HepG2 (cell line): ENCODE measurements around the gene PSENEN. TPM values are rescaled to one million over a fixed set of nuclear protein-coding genes. Genes with fewer than 3 reads are reported as not detected.

Source experiments
- ETV5 ChIP-seq: IDR thresholded peaks from 2 replicates; pipeline ENCODE4 v1.6.1; 2018; ENCODE audit warnings: missing biosample characterization, missing genetic modification reagents, inconsistent platforms, borderline replicate concordance
- FOSL2 ChIP-seq: sonication (generic); formaldehyde crosslinking; IDR thresholded peaks from 2 replicates; pipeline ENCODE4 v1.4.0; 2020; ENCODE audit warnings: missing genetic modification reagents
- HCFC1 ChIP-seq: fragments of 150-350 bp; IDR thresholded peaks from 2 replicates; pipeline ENCODE4 v1.6.1; 2014; ENCODE audit warnings: low read depth, low read length
- HDAC1 ChIP-seq: sonication (generic); formaldehyde crosslinking; IDR thresholded peaks from 2 replicates; pipeline ENCODE4 v1.5.1; 2020; ENCODE audit warnings: mild to moderate bottlenecking, missing genetic modification reagents
- RBM39 ChIP-seq: fragments of 200-400 bp; formaldehyde crosslinking; IDR thresholded peaks from one replicate; pipeline ENCODE4 v1.6.1; 2018; ENCODE audit warnings: antibody characterized with exemption, mild to moderate bottlenecking, low read depth, low read length; ENCODE audit not compliant: poor library complexity, severe bottlenecking
- THYN1 ChIP-seq: sonication (generic); formaldehyde crosslinking; IDR thresholded peaks from 2 replicates; pipeline ENCODE4 v1.8.1; 2023; ENCODE audit warnings: low read depth, mild to moderate bottlenecking, moderate library complexity, missing genetic modification reagents, borderline replicate concordance
- TP53 ChIP-seq: sonication (generic); formaldehyde crosslinking; conservative IDR thresholded peaks from 2 replicates; pipeline ENCODE4 v1.4.0; 2020; ENCODE audit warnings: missing genetic modification reagents
- ZBTB33 ChIP-seq: sonication (generic); formaldehyde crosslinking; IDR thresholded peaks from 2 replicates; pipeline ENCODE4 v1.4.0; 2020; ENCODE audit warnings: missing genetic modification reagents
- ZNF558 ChIP-seq: sonication (generic); formaldehyde crosslinking; IDR thresholded peaks from 2 replicates; pipeline ENCODE4 v1.9.0; 2022; ENCODE audit warnings: mild to moderate bottlenecking, missing genetic modification reagents, borderline replicate concordance
- polyA plus RNA-seq, 8 experiments: library from polyadenylated mRNA; depleted of rRNA in 3 of 8; stranded (reverse) in 7 of 8; unstranded in 1 of 8; fragments of >200 nt; fragmentation: Illumina TruSeq in 4 of 8; extraction: Trizol in 4 of 8; gene quantifications; 2 replicates each; pipeline versions ENCODE4 v1.2.1 to v1.2.3, GENCODE V29; 2011 to 2016; ENCODE audit warnings: low read depth in 4 of 8, missing spikeins in 1 of 8, mixed read lengths in 1 of 8; ENCODE audit not compliant: insufficient read depth in 1 of 8
- total RNA-seq, 5 experiments: library from RNA; depleted of rRNA; stranded (reverse); fragments of >200 nt; fragmentation: Illumina TruSeq; extraction: Trizol; gene quantifications; 2 replicates each; pipeline ENCODE4 v1.2.3, GENCODE V29; 2016; ENCODE audit warnings: low read depth in 1 of 5
- TF ChIP-seq, protein P1 (sequence below), 2 experiments: sonication (generic) in 1 of 2; formaldehyde crosslinking in 1 of 2; IDR thresholded peaks; 2 replicates each; pipeline versions ENCODE4 v1.6.1 to v1.9.0; 2014 to 2022; ENCODE audit warnings: antibody characterized with exemption in 1 of 2, borderline replicate concordance in 1 of 2, inconsistent platforms in 1 of 2, low read depth in 1 of 2, missing genetic modification reagents in 1 of 2
- TF ChIP-seq, protein P2 (sequence below): IDR thresholded peaks from 2 replicates; pipeline ENCODE4 v1.6.1; 2016; ENCODE audit warnings: low read depth, control low read depth
- TF ChIP-seq, protein P3 (sequence below): sonication (generic); formaldehyde crosslinking; IDR thresholded peaks from 2 replicates; pipeline ENCODE4 v1.8.0; 2022; ENCODE audit warnings: low read depth, missing genetic modification reagents
- TF ChIP-seq, protein P4 (sequence below): sonication (generic); formaldehyde crosslinking; IDR thresholded peaks from 2 replicates; pipeline ENCODE4 v1.8.1; 2023; ENCODE audit warnings: missing genetic modification reagents, mild to moderate bottlenecking, borderline replicate concordance
- TF ChIP-seq, protein P5 (sequence below): fragments of 450-650 bp; IDR thresholded peaks from 2 replicates; pipeline ENCODE4 v1.6.1; 2016

PSENEN gene
- total and polyA plus RNA-seq, 2 of the 13 experiments (the other 11 are each of a cell fraction or from before 2014, with no cell fraction given), result 16.9 to 34.2 TPM

DNA sequence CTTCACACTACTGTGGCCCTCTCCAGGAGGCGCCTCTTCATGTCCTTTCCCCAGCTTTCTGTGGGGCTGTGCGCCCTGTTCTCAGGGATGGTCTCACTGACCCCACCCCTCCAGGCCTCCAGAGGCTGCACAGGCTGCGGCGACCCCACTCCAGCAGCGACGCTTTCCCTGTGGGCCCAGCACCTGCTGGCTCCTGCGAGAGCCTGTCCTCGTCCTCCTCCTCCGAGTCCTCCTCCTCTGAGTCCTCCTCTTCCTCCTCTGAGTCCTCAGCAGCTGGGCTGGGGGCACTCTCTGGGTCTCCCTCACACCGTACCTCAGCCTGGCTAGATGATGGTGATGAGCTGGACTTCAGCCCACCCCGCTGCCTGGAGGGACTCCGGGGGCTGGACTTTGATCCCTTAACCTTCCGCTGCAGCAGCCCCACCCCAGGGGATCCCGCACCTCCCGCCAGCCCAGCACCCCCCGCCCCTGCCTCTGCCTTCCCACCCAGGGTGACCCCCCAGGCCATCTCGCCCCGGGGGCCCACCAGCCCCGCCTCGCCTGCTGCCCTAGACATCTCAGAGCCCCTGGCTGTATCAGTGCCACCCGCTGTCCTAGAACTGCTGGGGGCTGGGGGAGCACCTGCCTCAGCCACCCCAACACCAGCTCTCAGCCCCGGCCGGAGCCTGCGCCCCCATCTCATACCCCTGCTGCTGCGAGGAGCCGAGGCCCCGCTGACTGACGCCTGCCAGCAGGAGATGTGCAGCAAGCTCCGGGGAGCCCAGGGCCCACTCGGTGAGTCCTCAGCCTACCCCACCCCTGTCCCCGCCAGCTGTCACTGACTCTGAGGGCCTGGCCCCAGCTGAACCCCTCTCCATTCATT lies 41.1 kb downstream of the PSENEN start (continued):
- TF ChIP-seq, protein P1, sequence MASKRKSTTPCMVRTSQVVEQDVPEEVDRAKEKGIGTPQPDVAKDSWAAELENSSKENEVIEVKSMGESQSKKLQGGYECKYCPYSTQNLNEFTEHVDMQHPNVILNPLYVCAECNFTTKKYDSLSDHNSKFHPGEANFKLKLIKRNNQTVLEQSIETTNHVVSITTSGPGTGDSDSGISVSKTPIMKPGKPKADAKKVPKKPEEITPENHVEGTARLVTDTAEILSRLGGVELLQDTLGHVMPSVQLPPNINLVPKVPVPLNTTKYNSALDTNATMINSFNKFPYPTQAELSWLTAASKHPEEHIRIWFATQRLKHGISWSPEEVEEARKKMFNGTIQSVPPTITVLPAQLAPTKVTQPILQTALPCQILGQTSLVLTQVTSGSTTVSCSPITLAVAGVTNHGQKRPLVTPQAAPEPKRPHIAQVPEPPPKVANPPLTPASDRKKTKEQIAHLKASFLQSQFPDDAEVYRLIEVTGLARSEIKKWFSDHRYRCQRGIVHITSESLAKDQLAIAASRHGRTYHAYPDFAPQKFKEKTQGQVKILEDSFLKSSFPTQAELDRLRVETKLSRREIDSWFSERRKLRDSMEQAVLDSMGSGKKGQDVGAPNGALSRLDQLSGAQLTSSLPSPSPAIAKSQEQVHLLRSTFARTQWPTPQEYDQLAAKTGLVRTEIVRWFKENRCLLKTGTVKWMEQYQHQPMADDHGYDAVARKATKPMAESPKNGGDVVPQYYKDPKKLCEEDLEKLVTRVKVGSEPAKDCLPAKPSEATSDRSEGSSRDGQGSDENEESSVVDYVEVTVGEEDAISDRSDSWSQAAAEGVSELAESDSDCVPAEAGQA (IDR thresholded peaks at IDR 0.05; ENCODE audit: low read depth), result no peak
- TF ChIP-seq, protein P1 (CRISPR knock-in tag; IDR thresholded peaks at IDR 0.05; ENCODE audit: borderline replicate concordance), result no peak
- TF ChIP-seq RBM39, result no peak
- TF ChIP-seq TP53 (CRISPR knock-in tag), result no peak
- TF ChIP-seq THYN1, result no peak
- TF ChIP-seq, protein P2, sequence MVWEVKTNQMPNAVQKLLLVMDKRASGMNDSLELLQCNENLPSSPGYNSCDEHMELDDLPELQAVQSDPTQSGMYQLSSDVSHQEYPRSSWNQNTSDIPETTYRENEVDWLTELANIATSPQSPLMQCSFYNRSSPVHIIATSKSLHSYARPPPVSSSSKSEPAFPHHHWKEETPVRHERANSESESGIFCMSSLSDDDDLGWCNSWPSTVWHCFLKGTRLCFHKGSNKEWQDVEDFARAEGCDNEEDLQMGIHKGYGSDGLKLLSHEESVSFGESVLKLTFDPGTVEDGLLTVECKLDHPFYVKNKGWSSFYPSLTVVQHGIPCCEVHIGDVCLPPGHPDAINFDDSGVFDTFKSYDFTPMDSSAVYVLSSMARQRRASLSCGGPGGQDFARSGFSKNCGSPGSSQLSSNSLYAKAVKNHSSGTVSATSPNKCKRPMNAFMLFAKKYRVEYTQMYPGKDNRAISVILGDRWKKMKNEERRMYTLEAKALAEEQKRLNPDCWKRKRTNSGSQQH (CRISPR knock-in tag), result no peak
- TF ChIP-seq ZNF558 (CRISPR knock-in tag), result no peak
- TF ChIP-seq ZBTB33 (CRISPR knock-in tag), result peak; percentile 43; the same call in 1 of the 2 replicates
- peak; percentile 16; the same call in 1 of the 2 replicates for TF ChIP-seq HDAC1 (CRISPR knock-in tag)
- TF ChIP-seq HCFC1, result no peak
- TF ChIP-seq FOSL2 (CRISPR knock-in tag), result no peak
- no peak for TF ChIP-seq ETV5 (CRISPR knock-in tag)
- TF ChIP-seq, protein P3, sequence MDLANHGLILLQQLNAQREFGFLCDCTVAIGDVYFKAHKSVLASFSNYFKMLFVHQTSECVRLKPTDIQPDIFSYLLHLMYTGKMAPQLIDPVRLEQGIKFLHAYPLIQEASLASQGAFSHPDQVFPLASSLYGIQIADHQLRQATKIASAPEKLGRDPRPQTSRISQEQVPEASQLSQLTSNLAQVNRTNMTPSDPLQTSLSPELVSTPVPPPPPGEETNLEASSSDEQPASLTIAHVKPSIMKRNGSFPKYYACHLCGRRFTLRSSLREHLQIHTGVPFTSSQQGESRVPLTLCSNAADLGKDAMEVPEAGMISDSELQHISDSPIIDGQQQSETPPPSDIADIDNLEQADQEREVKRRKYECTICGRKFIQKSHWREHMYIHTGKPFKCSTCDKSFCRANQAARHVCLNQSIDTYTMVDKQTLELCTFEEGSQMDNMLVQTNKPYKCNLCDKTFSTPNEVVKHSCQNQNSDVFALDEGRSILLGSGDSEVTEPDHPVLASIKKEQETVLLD (CRISPR knock-in tag), result no peak
- TF ChIP-seq, protein P4, sequence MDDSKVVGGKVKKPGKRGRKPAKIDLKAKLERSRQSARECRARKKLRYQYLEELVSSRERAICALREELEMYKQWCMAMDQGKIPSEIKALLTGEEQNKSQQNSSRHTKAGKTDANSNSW (CRISPR knock-in tag), result no peak
- TF ChIP-seq, protein P5, sequence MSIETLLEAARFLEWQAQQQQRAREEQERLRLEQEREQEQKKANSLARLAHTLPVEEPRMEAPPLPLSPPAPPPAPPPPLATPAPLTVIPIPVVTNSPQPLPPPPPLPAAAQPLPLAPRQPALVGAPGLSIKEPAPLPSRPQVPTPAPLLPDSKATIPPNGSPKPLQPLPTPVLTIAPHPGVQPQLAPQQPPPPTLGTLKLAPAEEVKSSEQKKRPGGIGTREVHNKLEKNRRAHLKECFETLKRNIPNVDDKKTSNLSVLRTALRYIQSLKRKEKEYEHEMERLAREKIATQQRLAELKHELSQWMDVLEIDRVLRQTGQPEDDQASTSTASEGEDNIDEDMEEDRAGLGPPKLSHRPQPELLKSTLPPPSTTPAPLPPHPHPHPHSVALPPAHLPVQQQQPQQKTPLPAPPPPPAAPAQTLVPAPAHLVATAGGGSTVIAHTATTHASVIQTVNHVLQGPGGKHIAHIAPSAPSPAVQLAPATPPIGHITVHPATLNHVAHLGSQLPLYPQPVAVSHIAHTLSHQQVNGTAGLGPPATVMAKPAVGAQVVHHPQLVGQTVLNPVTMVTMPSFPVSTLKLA, result no peak
